Measurements from ENCODE around the gene PPP3CA. TPM values are rescaled to one million over a fixed set of nuclear protein-coding genes. Genes with fewer than 3 reads are reported as not detected.
A peak's percentile ranks its signal among the peaks of the same experiment; 100 is the strongest.

The PPP3CA gene

GRCh38 chr4:100977274-100977673 lies 370.1 kb downstream of the PPP3CA start:
- H2AK5ac ChIP-seq (ENCODE audit: low read length), result no peak overlapping the region
- H2BK5ac ChIP-seq (ENCODE audit: low read length), result no peak overlapping the region

More at GRCh38 chr4:100977274-100977673, 370.1 kb downstream of the PPP3CA start:
- Histone ChIP-seq H3K79me2 (ENCODE audit: control insufficient read depth, insufficient read depth, low read length) (no peaks in the 10 kb centered on the region), H3K9ac (ENCODE audit: low read length) (no peak overlapping the region), H4K5ac (ENCODE audit: low read length) (no peak overlapping the region), H3K56ac (ENCODE audit: low read length) (no peak overlapping the region), H3K27me3 (ENCODE audit: insufficient read depth, low read length, poor library complexity) (no peaks in the 10 kb centered on the region), H3K79me1 (ENCODE audit: low read length) (no peaks in the 10 kb centered on the region), H4K8ac (ENCODE audit: low read depth, low read length) (no peak overlapping the region), H3K23ac (ENCODE audit: low read length) (no peak overlapping the region), H3K4me1 (ENCODE audit: control insufficient read depth, low read depth, low read length) (peaks cover 8% of the 10 kb centered on the region), H3K4me3 (ENCODE audit: low read length) (no peak overlapping the region), H2BK120ac (ENCODE audit: low read depth, low read length) (no peak overlapping the region), H3K18ac (ENCODE audit: low read length) (peak overlapping the region; percentile 41), H3K36me3 (ENCODE audit: control insufficient read depth, insufficient read depth, low read length) (no peaks in the 10 kb centered on the region), H3K4me2 (ENCODE audit: low read length) (no peak overlapping the region), H3K27ac (ENCODE audit: low read depth, low read length) (no peak overlapping the region), H2BK15ac (replicated peaks; ENCODE audit: low read depth) (no peak overlapping the region), H3K4ac (ENCODE audit: low read depth, low read length) (no peak overlapping the region)
- no peak for DNase-seq

Small RNA genes lying within 50 kb of the gene (small RNA-seq; reads per million reads assigned to genes)
- gene MIR1255A (ENCODE audit: insufficient read depth) (22.7 reads per million, percentile 92 among the genes with 10 or more reads in this experiment), gene MIR8066 (ENCODE audit: insufficient read depth) (not detected)
